H9 (cell line): ENCODE data around the gene BBX. TPM values are rescaled to one million over a fixed set of nuclear protein-coding genes. Genes with fewer than 3 reads are reported as not detected.

ENCODE experiments used
- DNase-seq: peaks from one replicate; pipeline ENCODE4 v3.0.0-alpha.2; 2017
- H2AFZ ChIP-seq: one replicate; pipeline ENCODE4 v1.6.1; 2013; ENCODE audit warnings: mild to moderate bottlenecking, low read length, control low read depth, moderate library complexity
- H2AK5ac ChIP-seq: 2 replicates; pipeline ENCODE4 v1.6.1; 2013; ENCODE audit warnings: low read length, control low read depth, mixed read lengths; ENCODE audit not compliant: insufficient read length
- H2BK120ac ChIP-seq: one replicate; pipeline ENCODE4 v1.6.1; 2013; ENCODE audit warnings: low read depth, mild to moderate bottlenecking, low read length, control low read depth, inconsistent platforms; ENCODE audit not compliant: poor library complexity, severe bottlenecking
- H2BK12ac ChIP-seq: 2 replicates; pipeline ENCODE4 v1.6.1; 2013; ENCODE audit warnings: low read length, control low read depth, mixed read lengths, low read depth; ENCODE audit not compliant: insufficient read length
- H2BK15ac ChIP-seq: 2 replicates; pipeline ENCODE4 v1.6.1; 2013; ENCODE audit warnings: low read depth, low read length, control low read depth
- H2BK20ac ChIP-seq: one replicate; pipeline ENCODE4 v1.6.1; 2013; ENCODE audit warnings: low read depth, mild to moderate bottlenecking, low read length, control low read depth, inconsistent platforms; ENCODE audit not compliant: poor library complexity, severe bottlenecking
- H2BK5ac ChIP-seq: 2 replicates; pipeline ENCODE4 v1.6.1; 2013; ENCODE audit warnings: low read length, control low read depth, mixed read lengths; ENCODE audit not compliant: insufficient read length
- H3K14ac ChIP-seq: 2 replicates; pipeline ENCODE4 v1.6.1; 2013; ENCODE audit warnings: low read length, control low read depth; ENCODE audit not compliant: insufficient read depth
- H3K18ac ChIP-seq: 2 replicates; pipeline ENCODE4 v1.6.1; 2013; ENCODE audit warnings: low read depth, mild to moderate bottlenecking, mixed read lengths, low read length, control low read depth; ENCODE audit not compliant: insufficient read length
- H3K23ac ChIP-seq: 2 replicates; pipeline ENCODE4 v1.6.1; 2013; ENCODE audit warnings: low read length, control low read depth, mixed read lengths, low read depth; ENCODE audit not compliant: insufficient read length
- H3K23me2 ChIP-seq: 2 replicates; pipeline ENCODE4 v1.6.1; 2013; ENCODE audit warnings: low read depth, mild to moderate bottlenecking, mixed read lengths, low read length, control low read depth; ENCODE audit not compliant: insufficient read length, poor library complexity, severe bottlenecking
- H3K27ac ChIP-seq: 2 replicates; pipeline ENCODE4 v1.5.1; 2013; ENCODE audit warnings: low read length, control low read depth, mixed read lengths, low read depth; ENCODE audit not compliant: insufficient read length
- H3K27me3 ChIP-seq: 2 replicates; pipeline ENCODE4 v1.6.1; 2013; ENCODE audit warnings: low read length, control low read depth, inconsistent platforms; ENCODE audit not compliant: insufficient read depth
- H3K4ac ChIP-seq: 2 replicates; pipeline ENCODE4 v1.6.1; 2013; ENCODE audit warnings: low read depth, mild to moderate bottlenecking, control low read depth, inconsistent platforms, low read length, moderate library complexity
- H3K4me1 ChIP-seq: 2 replicates; pipeline ENCODE4 v1.6.1; 2013; ENCODE audit warnings: low read length, control low read depth, inconsistent platforms; ENCODE audit not compliant: insufficient read depth
- H3K4me2 ChIP-seq: 2 replicates; pipeline ENCODE4 v1.6.1; 2013; ENCODE audit warnings: low read length, control low read depth, mixed read lengths; ENCODE audit not compliant: insufficient read length, insufficient read depth
- H3K56ac ChIP-seq: 2 replicates; pipeline ENCODE4 v1.6.1; 2013; ENCODE audit warnings: low read depth, mild to moderate bottlenecking, mixed read lengths, low read length, control low read depth; ENCODE audit not compliant: insufficient read length
- H3K79me1 ChIP-seq: 2 replicates; pipeline ENCODE4 v1.6.1; 2013; ENCODE audit warnings: low read depth, mild to moderate bottlenecking, moderate library complexity, low read length, control low read depth, inconsistent platforms; ENCODE audit not compliant: insufficient read depth, poor library complexity, severe bottlenecking
- H3K79me2 ChIP-seq: 2 replicates; pipeline ENCODE4 v1.6.1; 2013; ENCODE audit warnings: low read length, control low read depth, inconsistent platforms; ENCODE audit not compliant: insufficient read depth
- H3K9ac ChIP-seq: 2 replicates; pipeline ENCODE4 v1.6.1; 2013; ENCODE audit warnings: low read length, control low read depth, mixed read lengths; ENCODE audit not compliant: insufficient read length; ENCODE audit errors: extremely low read depth
- H3K9me3 ChIP-seq: one replicate; pipeline ENCODE4 v1.6.1; 2013; ENCODE audit warnings: low read depth, low read length, inconsistent platforms; ENCODE audit not compliant: control insufficient read depth
- H3T11ph ChIP-seq: one replicate; pipeline ENCODE4 v1.6.1; 2013; ENCODE audit warnings: mild to moderate bottlenecking, low read length, control low read depth, inconsistent platforms
- H4K20me1 ChIP-seq: one replicate; pipeline ENCODE4 v1.6.1; 2013; ENCODE audit not compliant: control insufficient read depth, insufficient read length, insufficient read depth
- H4K5ac ChIP-seq: 2 replicates; pipeline ENCODE4 v1.6.1; 2013; ENCODE audit warnings: low read depth, mild to moderate bottlenecking, mixed read lengths, low read length, control low read depth; ENCODE audit not compliant: insufficient read length
- H4K8ac ChIP-seq: replicated peaks from 2 replicates; pipeline ENCODE4 v1.6.1; 2013; ENCODE audit warnings: low read length, control low read depth, mixed read lengths, low read depth; ENCODE audit not compliant: insufficient read length
- H4K91ac ChIP-seq: 2 replicates; pipeline ENCODE4 v1.6.1; 2013; ENCODE audit warnings: low read depth, mild to moderate bottlenecking, moderate library complexity, mixed read lengths, low read length, control low read depth; ENCODE audit not compliant: insufficient read length
- H3K27ac Mint-ChIP-seq, 3 experiments: 2 replicates in 2 of 3; 3 replicates in 1 of 3; pipeline ENCODE4 v1.8.0; 2020 to 2021; ENCODE audit warnings: mixed read lengths in 3 of 3, mild to moderate bottlenecking in 1 of 3, moderate library complexity in 1 of 3
- H3K27me3 Mint-ChIP-seq: 2 replicates; pipeline ENCODE4 v1.8.0; 2021; ENCODE audit warnings: low read depth, mild to moderate bottlenecking, moderate library complexity, mixed read lengths
- H3K36me3 Mint-ChIP-seq, 3 experiments: 2 replicates in 2 of 3; 3 replicates in 1 of 3; pipeline ENCODE4 v1.8.0; 2020 to 2021; ENCODE audit warnings: low read depth in 3 of 3, mixed read lengths in 3 of 3; ENCODE audit not compliant: insufficient read depth in 1 of 3
- H3K4me1 Mint-ChIP-seq, 2 experiments: 2 replicates each; pipeline ENCODE4 v1.8.0; 2020; ENCODE audit warnings: mixed read lengths in 2 of 2
- H3K4me3 Mint-ChIP-seq, 2 experiments: 2 replicates in 1 of 2; 3 replicates in 1 of 2; pipeline ENCODE4 v1.8.0; 2020 to 2021; ENCODE audit warnings: mild to moderate bottlenecking in 2 of 2, mixed read lengths in 2 of 2, moderate library complexity in 1 of 2
- H3K9me3 Mint-ChIP-seq, 2 experiments: 2 replicates in 1 of 2; 3 replicates in 1 of 2; pipeline ENCODE4 v1.8.0; 2020; ENCODE audit warnings: mild to moderate bottlenecking in 2 of 2, mixed read lengths in 2 of 2, moderate library complexity in 1 of 2
- WGBS: extraction: QIAGEN DNeasy Blood & Tissue Kit; methylation state at CpG from one replicate; pipeline ENCODE4 v1.1.7; 2013; ENCODE audit warnings: missing lambda C conversion rate, low lambda C conversion rate, mixed read lengths; ENCODE audit not compliant: insufficient read length; ENCODE audit errors: extremely low coverage; 5-methylcytosine and 5-hydroxymethylcytosine counted together
- total RNA-seq: library from RNA; stranded (reverse); gene quantifications from 2 replicates; pipeline ENCODE4 v1.2.1, GENCODE V29; 2021
- TF ChIP-seq, protein P1 (sequence below): fragments of 200-600 bp; sonication (generic); conservative IDR thresholded peaks from 3 replicates; pipeline ENCODE4 v1.8.0; 2021; ENCODE audit warnings: antibody characterized with exemption, mild to moderate bottlenecking

BBX gene
- total RNA-seq, 1 experiment from 2014 or later = 34.8 TPM

DNA sequence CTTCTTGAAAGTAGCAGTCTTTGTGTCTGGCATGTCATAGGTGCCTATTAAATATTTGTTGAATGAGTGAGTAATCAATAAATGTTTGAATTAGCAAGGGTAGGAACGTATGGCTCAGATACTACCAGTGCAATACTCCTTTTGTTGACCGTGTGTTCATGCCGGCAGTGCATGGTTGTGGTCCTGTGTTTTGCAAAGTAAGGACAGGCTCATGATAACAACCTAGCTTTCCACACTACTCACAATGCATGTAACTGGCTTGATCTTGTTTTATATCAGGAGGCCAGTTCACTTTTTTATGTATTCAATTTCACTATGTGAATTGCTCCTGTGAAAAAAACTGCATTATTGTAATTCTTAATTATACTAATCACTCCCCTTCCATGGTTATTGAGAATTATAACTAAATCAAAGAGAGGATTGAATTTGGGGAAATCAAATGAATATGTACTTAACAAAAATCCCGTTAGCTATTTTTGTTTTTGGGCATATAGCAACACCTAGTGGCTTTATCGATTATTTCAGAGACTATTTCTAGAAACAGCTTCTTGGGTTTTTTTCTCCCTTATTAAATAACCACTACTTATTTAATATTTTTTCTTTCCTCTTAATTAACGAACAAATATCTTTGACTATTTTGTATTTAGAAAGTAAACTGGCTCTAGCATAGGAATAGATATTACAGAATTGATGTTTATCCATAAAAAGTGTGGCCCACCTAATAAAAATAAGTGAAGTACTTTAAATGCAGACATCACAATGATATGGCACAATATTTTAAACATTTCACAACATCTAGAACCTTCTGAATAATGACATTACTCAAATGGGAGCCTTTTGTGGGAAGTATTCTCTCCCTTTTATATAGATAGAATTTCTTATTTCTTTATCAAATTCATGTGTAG is 218.5 kb downstream of the BBX start:
- 100% methylated on average over 1 of the region's 6 CpGs for WGBS
- Histone ChIP-seq H2BK12ac (no peak overlapping the region), H3K79me2 (no peaks in the 10 kb centered on the region), H4K20me1 (no peaks in the 10 kb centered on the region), H3K4ac (no peak overlapping the region), H3K14ac (no peak overlapping the region), H3K27me3 (no peaks in the 10 kb centered on the region), H2AK5ac (no peak overlapping the region), H3K4me2 (no peak overlapping the region), H3K79me1 (no peaks in the 10 kb centered on the region), H3K9ac (no peak overlapping the region), H3K23me2 (no peaks in the 10 kb centered on the region), H2BK5ac (no peak overlapping the region), H2AFZ (no peak overlapping the region), H4K5ac (no peak overlapping the region), H3K27ac (no peak overlapping the region), H3K18ac (no peak overlapping the region), H3K9me3 (no peaks in the 10 kb centered on the region), H3K4me1 (no peaks in the 10 kb centered on the region), H2BK20ac (no peak overlapping the region), H3K56ac (no peak overlapping the region), H4K91ac (no peak overlapping the region), H2BK120ac (no peak overlapping the region), H2BK15ac (no peak overlapping the region), H4K8ac (no peak overlapping the region), H3K23ac (no peak overlapping the region), H3T11ph (no peak overlapping the region)
- Mint-ChIP-seq H3K27ac (no peak overlapping the region), H3K27me3 (no peaks in the 10 kb centered on the region), H3K4me3 (no peak overlapping the region), H3K36me3 (peaks cover 0 to 5% (median 0%) of the 10 kb centered on the region in 3 experiments; a peak in 2 of 7 replicates), H3K9me3 (no peaks in the 10 kb centered on the region), H3K4me1 (peaks cover 6% of the 10 kb centered on the region in 2 experiments)
- no peak for DNase-seq
- TF ChIP-seq, protein P1, sequence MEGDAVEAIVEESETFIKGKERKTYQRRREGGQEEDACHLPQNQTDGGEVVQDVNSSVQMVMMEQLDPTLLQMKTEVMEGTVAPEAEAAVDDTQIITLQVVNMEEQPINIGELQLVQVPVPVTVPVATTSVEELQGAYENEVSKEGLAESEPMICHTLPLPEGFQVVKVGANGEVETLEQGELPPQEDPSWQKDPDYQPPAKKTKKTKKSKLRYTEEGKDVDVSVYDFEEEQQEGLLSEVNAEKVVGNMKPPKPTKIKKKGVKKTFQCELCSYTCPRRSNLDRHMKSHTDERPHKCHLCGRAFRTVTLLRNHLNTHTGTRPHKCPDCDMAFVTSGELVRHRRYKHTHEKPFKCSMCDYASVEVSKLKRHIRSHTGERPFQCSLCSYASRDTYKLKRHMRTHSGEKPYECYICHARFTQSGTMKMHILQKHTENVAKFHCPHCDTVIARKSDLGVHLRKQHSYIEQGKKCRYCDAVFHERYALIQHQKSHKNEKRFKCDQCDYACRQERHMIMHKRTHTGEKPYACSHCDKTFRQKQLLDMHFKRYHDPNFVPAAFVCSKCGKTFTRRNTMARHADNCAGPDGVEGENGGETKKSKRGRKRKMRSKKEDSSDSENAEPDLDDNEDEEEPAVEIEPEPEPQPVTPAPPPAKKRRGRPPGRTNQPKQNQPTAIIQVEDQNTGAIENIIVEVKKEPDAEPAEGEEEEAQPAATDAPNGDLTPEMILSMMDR = peak; percentile 69
